Common myeloid progenitor, CD34-positive (primary cell): ENCODE measurements around the gene SMO.

Source experiments
- CTCF ChIA-PET: fragments of 350-600 bp; sonication (Branson Sonifier 250); formaldehyde crosslinking; loops from one replicate; lab custom pipeline; 2021; ENCODE audit warnings: antibody characterized with exemption; lab: Charles Lee
- POLR2A ChIA-PET: fragments of 350-600 bp; sonication (Branson Sonifier 250); formaldehyde crosslinking; loops from one replicate; lab custom pipeline; 2021; ENCODE audit warnings: antibody characterized with exemption; lab: Charles Lee
- DNase-seq, 3 donors: peaks; one replicate each; pipeline versions ENCODE4 v3.0.0 to v3.0.0-alpha.2; 2013
- H3K27ac ChIP-seq, 2 experiments: 1 replicate in 1 of 2; 2 replicates in 1 of 2; pipeline ENCODE4 v1.7.0; 2013; ENCODE audit warnings: inconsistent platforms in 2 of 2, low read length in 2 of 2, mild to moderate bottlenecking in 2 of 2, low read depth in 1 of 2, moderate library complexity in 1 of 2; ENCODE audit not compliant: severe bottlenecking in 2 of 2, insufficient read depth in 1 of 2, poor library complexity in 1 of 2
- H3K27me3 ChIP-seq, 5 experiments: replicated peaks in 2 of 5; 1 replicate in 3 of 5; 2 replicates in 2 of 5; pipeline versions ENCODE4 v1.6.1 to v1.7.0; 2013; ENCODE audit warnings: low read length in 4 of 5, mild to moderate bottlenecking in 2 of 5, moderate library complexity in 2 of 5, inconsistent platforms in 1 of 5; ENCODE audit not compliant: insufficient read depth in 5 of 5, control insufficient read depth in 4 of 5
- H3K36me3 ChIP-seq, 4 experiments: 1 replicate in 2 of 4; 2 replicates in 2 of 4; pipeline versions ENCODE4 v1.6.1 to v1.7.0; 2013; ENCODE audit warnings: low read length in 3 of 4, control low read depth in 1 of 4, mild to moderate bottlenecking in 1 of 4; ENCODE audit not compliant: control insufficient read depth in 4 of 4, insufficient read depth in 4 of 4
- H3K4me1 ChIP-seq, 4 experiments: 1 replicate in 3 of 4; 2 replicates in 1 of 4; pipeline versions ENCODE4 v1.6.1 to v1.7.1; 2013; ENCODE audit warnings: low read length in 3 of 4, mild to moderate bottlenecking in 3 of 4, control low read depth in 1 of 4, inconsistent platforms in 1 of 4, moderate library complexity in 1 of 4; ENCODE audit not compliant: control insufficient read depth in 4 of 4, insufficient read depth in 4 of 4; ENCODE audit errors: control extremely low read depth in 1 of 4
- H3K4me3 ChIP-seq, 7 experiments: 1 replicate in 4 of 7; 2 replicates in 3 of 7; pipeline versions ENCODE4 v1.5.1 to v1.7.0; 2013; ENCODE audit warnings: mild to moderate bottlenecking in 7 of 7, low read length in 6 of 7, moderate library complexity in 6 of 7, inconsistent platforms in 2 of 7, low read depth in 2 of 7, control low read depth in 1 of 7; ENCODE audit not compliant: insufficient read depth in 4 of 7, control insufficient read depth in 1 of 7; ENCODE audit errors: extremely low read depth in 1 of 7
- H3K9me3 ChIP-seq, 5 experiments: 1 replicate in 4 of 5; 2 replicates in 1 of 5; pipeline versions ENCODE4 v1.6.1 to v1.7.1; 2013; ENCODE audit warnings: low read length in 4 of 5, mild to moderate bottlenecking in 2 of 5, inconsistent platforms in 1 of 5, low read depth in 1 of 5, moderate library complexity in 1 of 5; ENCODE audit not compliant: control insufficient read depth in 4 of 5, insufficient read depth in 2 of 5; ENCODE audit errors: control extremely low read depth in 1 of 5
- WGBS: methylation state at CpG from one replicate; pipeline ENCODE4 v1.1.5; 2013; ENCODE audit not compliant: insufficient coverage; 5-methylcytosine and 5-hydroxymethylcytosine counted together

The SMO gene

GRCh38 chr7:129197771-129198170 is 9.3 kb downstream of the SMO start:
- CTCF ChIA-PET = interaction anchor here (0.8 to 3.4 kb wide), 4 partner anchors 12 to 42 kb away, joined by 3 to 13 read pairs (median 5); no protein-coding TSS in a partner anchor
- no CpG with 5 or more reads among the region's 4 CpGs for WGBS

GRCh38 chr7:129199406-129199805 is 11.0 kb downstream of the SMO start:
- CTCF ChIA-PET = interaction anchor here (0.7 to 3.4 kb wide), 4 partner anchors 10 to 179 kb away, joined by 3 to 13 read pairs (median 4); no protein-coding TSS in a partner anchor
- no peak for DNase-seq

More at GRCh38 chr7:129197771-129198170, 9.3 kb downstream of the SMO start:
- no peaks in the 10 kb centered on the region for H3K9me3 ChIP-seq
- H3K27ac ChIP-seq = no peak overlapping the region
- POLR2A ChIA-PET = no interaction called here
- peaks cover 0 to 3% (median 1%) of the 10 kb centered on the region in 4 experiments for H3K36me3 ChIP-seq
- no peak for DNase-seq
- H3K27me3 ChIP-seq = no peaks in the 10 kb centered on the region
- no peaks in the 10 kb centered on the region for H3K4me1 ChIP-seq
- no peak overlapping the region for H3K4me3 ChIP-seq

GRCh38 chr7:129202058-129202777 is 13.8 kb downstream of the SMO start:
- H3K36me3 ChIP-seq = peaks cover 0 to 20% (median 11%) of the 10 kb centered on the region in 4 experiments
- no peaks in the 10 kb centered on the region for H3K4me1 ChIP-seq
- H3K27ac ChIP-seq = no peak overlapping the region
- H3K4me3 ChIP-seq = no peak overlapping the region
- no peaks in the 10 kb centered on the region for H3K9me3 ChIP-seq
- WGBS = 88% methylated on average over 5 of the region's 8 CpGs
- peak in 1 of 3 donors; percentile 21 for DNase-seq
- H3K27me3 ChIP-seq = no peaks in the 10 kb centered on the region
- POLR2A ChIA-PET = no interaction called here
- CTCF ChIA-PET = interaction anchor here (13.9 kb wide), 1 partner anchor 39 kb away, joined by 170 read pairs; no protein-coding TSS in a partner anchor

More at GRCh38 chr7:129199406-129199805, 11.0 kb downstream of the SMO start:
- WGBS = 100% methylated on average over 2 of the region's 4 CpGs
- no peak overlapping the region for H3K4me3 ChIP-seq
- POLR2A ChIA-PET = no interaction called here
- H3K9me3 ChIP-seq = no peaks in the 10 kb centered on the region
- no peak overlapping the region for H3K27ac ChIP-seq
- no peaks in the 10 kb centered on the region for H3K4me1 ChIP-seq
- H3K27me3 ChIP-seq = no peaks in the 10 kb centered on the region
- peaks cover 0 to 4% (median 1%) of the 10 kb centered on the region in 4 experiments for H3K36me3 ChIP-seq

GRCh38 chr7:129203050-129203741 is 14.8 kb downstream of the SMO start:
- no peak overlapping the region for H3K4me3 ChIP-seq
- ChIA-PET CTCF (interaction anchor here (0.8 to 13.9 kb wide), 3 partner anchors 40 to 362 kb away, joined by 3 to 170 read pairs (median 5); no protein-coding TSS in a partner anchor), POLR2A (interaction anchor here (0.6 kb wide), 1 partner anchor 122 kb away, joined by 6 read pairs; no protein-coding TSS in a partner anchor)
- no peak overlapping the region for H3K27ac ChIP-seq
- peaks cover 0 to 24% (median 12%) of the 10 kb centered on the region in 4 experiments for H3K36me3 ChIP-seq
- no peaks in the 10 kb centered on the region for H3K9me3 ChIP-seq
- WGBS = 97% methylated on average over 12 of the region's 14 CpGs
- no peaks in the 10 kb centered on the region for H3K27me3 ChIP-seq
- no peak for DNase-seq
- no peaks in the 10 kb centered on the region for H3K4me1 ChIP-seq

GRCh38 chr7:129205126-129205818 is 16.8 kb downstream of the SMO start:
- peaks cover 5 to 33% (median 17%) of the 10 kb centered on the region in 4 experiments for H3K36me3 ChIP-seq
- ChIA-PET CTCF (interaction anchor here (1.2 to 13.9 kb wide), 4 partner anchors 9 to 69 kb away, joined by 3 to 170 read pairs (median 4); no protein-coding TSS in a partner anchor), POLR2A (no interaction called here)
- no peaks in the 10 kb centered on the region for H3K4me1 ChIP-seq
- no peak for DNase-seq
- H3K27ac ChIP-seq = no peak overlapping the region
- no peaks in the 10 kb centered on the region for H3K27me3 ChIP-seq
- 98% methylated on average over 24 of the region's 29 CpGs for WGBS
- H3K9me3 ChIP-seq = no peaks in the 10 kb centered on the region
- H3K4me3 ChIP-seq = no peak overlapping the region

- DNase-seq = no peak
- Histone ChIP-seq H3K27me3 (no peaks in the 10 kb centered on the region), H3K36me3 (peaks cover 5 to 39% (median 23%) of the 10 kb centered on the region in 4 experiments), H3K9me3 (no peaks in the 10 kb centered on the region), H3K4me1 (no peaks in the 10 kb centered on the region), H3K27ac (no peak overlapping the region), H3K4me3 (no peak overlapping the region)
- CTCF ChIA-PET = interaction anchor here (0.9 to 13.9 kb wide), 4 partner anchors 11 to 117 kb away, joined by 3 to 170 read pairs (median 4); no protein-coding TSS in a partner anchor
- POLR2A ChIA-PET = no interaction called here
- WGBS = 95% methylated on average over 14 of the region's 18 CpGs
Observed at GRCh38 chr7:129205987-129206785, 17.8 kb downstream of the SMO start.
